Thyroid gland (tissue), 4 donors: Measurements from ENCODE around the gene PCTP.

Source experiments
- POLR2A ChIP-seq, 2 donors: fragments of 450-650 bp; IDR thresholded peaks; one replicate each; pipeline ENCODE4 v1.6.1; 2017; ENCODE audit warnings: antibody characterized with exemption in 2 of 2, mild to moderate bottlenecking in 2 of 2, moderate library complexity in 1 of 2
- TF ChIP-seq, protein P1 (sequence below), 6 experiments: fragments of 200-600 bp in 3 of 6; fragments of 450-650 bp in 3 of 6; sonication (generic) in 3 of 6; IDR thresholded peaks; one replicate each; pipeline ENCODE4 v1.5.1; 2016 to 2019; ENCODE audit warnings: antibody characterized with exemption in 6 of 6, mild to moderate bottlenecking in 2 of 6, inconsistent platforms in 1 of 6, moderate library complexity in 1 of 6

DNA sequence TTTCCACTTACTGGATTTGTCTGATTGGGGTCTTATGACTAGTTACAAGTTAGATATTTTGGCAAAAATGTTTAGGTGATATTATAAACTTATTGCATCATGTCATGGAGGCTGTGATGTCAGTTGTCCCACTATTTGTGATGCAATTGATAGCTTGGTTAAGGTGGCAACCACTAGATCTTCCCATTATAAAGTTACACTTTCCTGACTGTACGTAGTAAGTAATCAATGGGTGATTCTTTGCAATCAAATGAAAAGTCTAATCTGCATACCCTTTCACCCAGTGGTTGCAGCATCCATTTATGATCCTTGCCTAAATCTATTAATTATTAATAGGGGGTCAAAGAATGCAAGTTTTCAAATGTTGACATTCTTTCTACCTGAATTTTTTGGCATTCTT, 4.4 kb upstream of the PCTP start:
- TF ChIP-seq POLR2A (IDR thresholded peaks at IDR 0.05), result no peak
- TF ChIP-seq, protein P1, sequence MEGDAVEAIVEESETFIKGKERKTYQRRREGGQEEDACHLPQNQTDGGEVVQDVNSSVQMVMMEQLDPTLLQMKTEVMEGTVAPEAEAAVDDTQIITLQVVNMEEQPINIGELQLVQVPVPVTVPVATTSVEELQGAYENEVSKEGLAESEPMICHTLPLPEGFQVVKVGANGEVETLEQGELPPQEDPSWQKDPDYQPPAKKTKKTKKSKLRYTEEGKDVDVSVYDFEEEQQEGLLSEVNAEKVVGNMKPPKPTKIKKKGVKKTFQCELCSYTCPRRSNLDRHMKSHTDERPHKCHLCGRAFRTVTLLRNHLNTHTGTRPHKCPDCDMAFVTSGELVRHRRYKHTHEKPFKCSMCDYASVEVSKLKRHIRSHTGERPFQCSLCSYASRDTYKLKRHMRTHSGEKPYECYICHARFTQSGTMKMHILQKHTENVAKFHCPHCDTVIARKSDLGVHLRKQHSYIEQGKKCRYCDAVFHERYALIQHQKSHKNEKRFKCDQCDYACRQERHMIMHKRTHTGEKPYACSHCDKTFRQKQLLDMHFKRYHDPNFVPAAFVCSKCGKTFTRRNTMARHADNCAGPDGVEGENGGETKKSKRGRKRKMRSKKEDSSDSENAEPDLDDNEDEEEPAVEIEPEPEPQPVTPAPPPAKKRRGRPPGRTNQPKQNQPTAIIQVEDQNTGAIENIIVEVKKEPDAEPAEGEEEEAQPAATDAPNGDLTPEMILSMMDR (IDR thresholded peaks at IDR 0.05), result no peak
